H1 (cell line): ENCODE results near the gene PITPNM1. TPM values are rescaled to one million over a fixed set of nuclear protein-coding genes. Genes with fewer than 3 reads are reported as not detected.

ENCODE experiments used
- CBX8 ChIP-seq: fragments of 300-800, 300-1000 bp; sonication (generic); IDR thresholded peaks from 2 replicates; pipeline ENCODE4 v1.7.1; 2016; ENCODE audit warnings: low read depth, low read length, borderline replicate concordance
- CHD1 ChIP-seq: IDR thresholded peaks from 2 replicates; pipeline ENCODE4 v1.6.1; 2012; ENCODE audit warnings: low read depth, low read length, improper control_type of control experiment
- CTBP2 ChIP-seq: IDR thresholded peaks from 2 replicates; pipeline ENCODE4 v1.7.0; 2011; ENCODE audit warnings: borderline replicate concordance, mild to moderate bottlenecking, moderate library complexity, mixed read lengths, low read length; ENCODE audit not compliant: insufficient read depth, insufficient read length
- FOSL1 ChIP-seq: IDR thresholded peaks from 2 replicates; pipeline ENCODE4 v1.6.1; 2011; ENCODE audit warnings: mild to moderate bottlenecking, low read depth, low read length, moderate library complexity; ENCODE audit not compliant: insufficient read depth
- KDM1A ChIP-seq: fragments of 200-600, 300-600 bp; sonication (generic); IDR thresholded peaks from 2 replicates; pipeline ENCODE4 v1.7.1; 2016; ENCODE audit warnings: mild to moderate bottlenecking, low read length, borderline replicate concordance
- KDM4A ChIP-seq: IDR thresholded peaks from one replicate; pipeline ENCODE4 v1.7.1; 2012; ENCODE audit warnings: low read depth, mild to moderate bottlenecking, moderate library complexity, low read length, inconsistent platforms; ENCODE audit not compliant: severe bottlenecking
- RAD21 ChIP-seq, 2 experiments: IDR thresholded peaks in 1 of 2; conservative IDR thresholded peaks in 1 of 2; 2 replicates each; pipeline ENCODE4 v1.6.1; 2011; ENCODE audit warnings: low read depth in 2 of 2, low read length in 2 of 2, improper control_type of control experiment in 1 of 2, inconsistent platforms in 1 of 2, mild to moderate bottlenecking in 1 of 2, moderate library complexity in 1 of 2
- RFX5 ChIP-seq: IDR thresholded peaks from 2 replicates; pipeline ENCODE4 v1.6.1; 2011; ENCODE audit warnings: low read depth, low read length, improper control_type of control experiment, borderline replicate concordance
- SP4 ChIP-seq: IDR thresholded peaks from 2 replicates; pipeline ENCODE4 v1.6.1; 2012; ENCODE audit warnings: low read length, inconsistent platforms
- polyA plus RNA-seq, 7 experiments: library from polyadenylated mRNA; depleted of rRNA in 3 of 7; stranded (reverse) in 5 of 7; unstranded in 2 of 7; fragments of >200 nt in 5 of 7; fragments of 200-250 nt in 2 of 7; gene quantifications; 1 replicate in 5 of 7; 2 replicates in 1 of 7; 4 replicates in 1 of 7; pipeline versions ENCODE4 v1.2.1 to v1.2.3, GENCODE V29; 2011 to 2013; ENCODE audit warnings: missing spikeins in 2 of 7, mixed read lengths in 2 of 7
- total RNA-seq: library from RNA; stranded (reverse); fragmentation: NEBNext Ultra II Directional; extraction: Animal tissue kit (Norgen Biotek cat#: 25700); gene quantifications from 2 replicates; pipeline ENCODE4 v1.2.1, GENCODE V29; 2021
- TF ChIP-seq, protein P1 (sequence below): IDR thresholded peaks from 2 replicates; pipeline ENCODE4 v1.6.1; 2011; ENCODE audit warnings: low read depth, mild to moderate bottlenecking, low read length; ENCODE audit not compliant: insufficient read depth

Gene PITPNM1
- total and polyA plus RNA-seq, 2 of the 8 experiments (the other 6 are each of a cell fraction or from before 2014, with no cell fraction given) = 27.2 to 52.7 TPM

DNA sequence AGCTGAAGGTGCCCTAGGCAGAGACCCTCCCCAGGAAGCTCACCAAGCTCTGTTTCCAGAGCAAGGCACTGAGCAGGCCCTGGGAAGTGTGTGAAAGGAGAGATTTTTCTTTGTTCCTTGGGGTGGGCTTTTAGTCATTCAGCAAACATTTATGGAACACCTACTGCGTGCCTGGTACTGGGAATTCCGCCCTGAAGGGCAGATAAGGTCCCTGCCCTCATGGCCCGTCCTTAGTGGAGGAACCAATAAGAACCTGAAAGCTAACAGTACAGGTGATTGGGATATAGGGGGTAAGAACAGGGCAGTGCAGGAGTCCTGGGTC is 40.0 kb downstream of the PITPNM1 start (continued):
- TF ChIP-seq CBX8 (no peak), CHD1 (no peak), SP4 (no peak), KDM4A (no peak), RAD21 (IDR thresholded peaks at IDR 0.05 in 1 of 2, conservative IDR thresholded peaks at IDR 0.05 in 1 of 2; ENCODE audit: low read depth in 2 of 2, low read length in 2 of 2) (no peak), FOSL1 (no peak), CTBP2 (no peak), KDM1A (no peak), RFX5 (no peak)
- TF ChIP-seq, protein P1, sequence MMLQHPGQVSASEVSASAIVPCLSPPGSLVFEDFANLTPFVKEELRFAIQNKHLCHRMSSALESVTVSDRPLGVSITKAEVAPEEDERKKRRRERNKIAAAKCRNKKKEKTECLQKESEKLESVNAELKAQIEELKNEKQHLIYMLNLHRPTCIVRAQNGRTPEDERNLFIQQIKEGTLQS = no peak
